ENCODE data around the gene TFB1M.

Gene TFB1M

GRCh38 chr6:155244434-155244833 is 69.8 kb downstream of the TFB1M start:
- TF ChIP-seq, protein P1, sequence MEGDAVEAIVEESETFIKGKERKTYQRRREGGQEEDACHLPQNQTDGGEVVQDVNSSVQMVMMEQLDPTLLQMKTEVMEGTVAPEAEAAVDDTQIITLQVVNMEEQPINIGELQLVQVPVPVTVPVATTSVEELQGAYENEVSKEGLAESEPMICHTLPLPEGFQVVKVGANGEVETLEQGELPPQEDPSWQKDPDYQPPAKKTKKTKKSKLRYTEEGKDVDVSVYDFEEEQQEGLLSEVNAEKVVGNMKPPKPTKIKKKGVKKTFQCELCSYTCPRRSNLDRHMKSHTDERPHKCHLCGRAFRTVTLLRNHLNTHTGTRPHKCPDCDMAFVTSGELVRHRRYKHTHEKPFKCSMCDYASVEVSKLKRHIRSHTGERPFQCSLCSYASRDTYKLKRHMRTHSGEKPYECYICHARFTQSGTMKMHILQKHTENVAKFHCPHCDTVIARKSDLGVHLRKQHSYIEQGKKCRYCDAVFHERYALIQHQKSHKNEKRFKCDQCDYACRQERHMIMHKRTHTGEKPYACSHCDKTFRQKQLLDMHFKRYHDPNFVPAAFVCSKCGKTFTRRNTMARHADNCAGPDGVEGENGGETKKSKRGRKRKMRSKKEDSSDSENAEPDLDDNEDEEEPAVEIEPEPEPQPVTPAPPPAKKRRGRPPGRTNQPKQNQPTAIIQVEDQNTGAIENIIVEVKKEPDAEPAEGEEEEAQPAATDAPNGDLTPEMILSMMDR (IDR thresholded peaks at IDR 0.05; ENCODE audit: insufficient read depth, low read depth, low read length, missing control alignments): no peak
- no peak overlapping the region for H3K4me3 ChIP-seq (ENCODE audit: low read depth, low read length)
- no peak for DNase-seq (ENCODE audit: low read depth)

- TF ChIP-seq, protein P1 (IDR thresholded peaks at IDR 0.05; ENCODE audit: insufficient read depth, low read depth, low read length, missing control alignments): no peak
- H3K4me3 ChIP-seq (ENCODE audit: low read depth, low read length): no peak overlapping the region
- no peak for DNase-seq (ENCODE audit: low read depth)
Observed at GRCh38 chr6:155241966-155242365, 72.3 kb downstream of the TFB1M start.

GRCh38 chr6:155240905-155241600 is 73.2 kb downstream of the TFB1M start:
- TF ChIP-seq, protein P1 (IDR thresholded peaks at IDR 0.05; ENCODE audit: insufficient read depth, low read depth, low read length, missing control alignments): no peak
- no peak overlapping the region for H3K4me3 ChIP-seq (ENCODE audit: low read depth, low read length)
- no peak for DNase-seq (ENCODE audit: low read depth)

DNA sequence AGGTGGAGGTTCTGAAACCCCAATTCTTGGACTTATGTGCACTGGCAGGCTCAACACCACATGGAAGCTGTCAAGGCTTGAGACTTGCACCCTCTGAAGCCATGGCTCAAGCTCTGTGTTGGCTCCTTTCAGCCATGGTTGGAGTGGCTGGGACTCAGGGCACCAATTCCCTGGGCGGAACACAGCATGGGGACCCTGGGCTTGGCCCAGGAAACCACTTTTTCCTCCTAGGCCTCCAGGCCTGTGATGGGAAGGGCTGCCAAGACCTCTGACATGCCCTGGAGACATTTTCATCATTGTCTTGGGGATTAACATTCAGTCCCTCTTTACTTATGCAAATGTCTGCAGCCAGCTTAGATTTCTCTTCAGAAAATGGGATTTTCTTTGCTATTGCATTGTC is 76.7 kb downstream of the TFB1M start:
- no peak for DNase-seq (ENCODE audit: low read depth)
- TF ChIP-seq, protein P1 (IDR thresholded peaks at IDR 0.05; ENCODE audit: insufficient read depth, low read depth, low read length, missing control alignments): no peak
- H3K4me3 ChIP-seq (ENCODE audit: low read depth, low read length): no peak overlapping the region

DNA sequence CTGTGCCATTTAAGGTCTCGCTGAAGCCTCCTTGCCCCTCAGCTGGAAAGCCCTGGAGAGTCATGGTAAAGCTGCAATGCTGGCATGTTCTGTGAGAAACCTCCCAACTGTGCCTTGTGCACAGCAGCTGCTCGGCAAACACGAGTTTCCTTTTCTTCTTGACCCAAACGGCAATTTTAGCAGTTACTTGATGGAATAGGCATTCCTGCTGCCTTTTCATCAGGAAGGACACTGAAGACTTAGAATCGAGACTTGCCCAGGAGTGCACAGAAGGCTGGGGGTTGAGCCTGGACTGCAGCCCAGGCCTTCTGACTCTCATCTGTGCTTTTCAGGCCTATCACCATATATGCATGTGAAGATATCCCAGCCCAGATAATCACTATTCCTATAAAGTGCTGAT is 79.2 kb downstream of the TFB1M start:
- H3K4me3 ChIP-seq (ENCODE audit: low read depth, low read length): no peak overlapping the region
- DNase-seq (ENCODE audit: low read depth): no peak
- TF ChIP-seq, protein P1 (IDR thresholded peaks at IDR 0.05; ENCODE audit: insufficient read depth, low read depth, low read length, missing control alignments): no peak

DNA sequence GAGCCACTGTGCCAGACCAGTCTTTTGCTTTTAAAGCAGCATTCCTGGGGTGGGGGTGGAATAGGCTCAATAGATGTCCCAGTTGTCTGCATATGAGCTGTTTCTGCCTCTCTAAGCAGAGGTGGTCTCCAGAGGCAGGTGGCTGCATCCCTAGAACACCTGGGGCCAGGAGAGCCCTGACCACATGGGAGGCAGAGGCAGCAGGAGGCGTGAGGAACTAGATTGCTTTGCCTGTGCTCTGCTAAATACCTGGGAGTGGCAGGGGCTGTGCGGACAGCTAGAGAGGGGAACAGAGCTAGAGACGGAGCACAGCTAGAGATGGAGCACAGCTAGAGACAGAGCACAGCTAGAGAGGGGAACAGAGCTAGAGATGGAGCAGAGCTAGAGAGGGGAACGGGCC is 79.6 kb downstream of the TFB1M start:
- H3K4me3 ChIP-seq (ENCODE audit: low read depth, low read length): no peak overlapping the region
- TF ChIP-seq, protein P1 (IDR thresholded peaks at IDR 0.05; ENCODE audit: insufficient read depth, low read depth, low read length, missing control alignments): no peak
- DNase-seq (ENCODE audit: low read depth): no peak

- TF ChIP-seq, protein P1 (IDR thresholded peaks at IDR 0.05; ENCODE audit: insufficient read depth, low read depth, low read length, missing control alignments): no peak
- no peak overlapping the region for H3K4me3 ChIP-seq (ENCODE audit: low read depth, low read length)
- no peak for DNase-seq (ENCODE audit: low read depth)
Observed at GRCh38 chr6:155234167-155234566, 80.1 kb downstream of the TFB1M start.
